ENCODE results near the gene HDAC2.
"Not testable (repeated sequence)": the region's sequence is repeated elsewhere in the genome, so short reads cannot be mapped to it uniquely, and the experiment has no call there.

The HDAC2 gene

DNA sequence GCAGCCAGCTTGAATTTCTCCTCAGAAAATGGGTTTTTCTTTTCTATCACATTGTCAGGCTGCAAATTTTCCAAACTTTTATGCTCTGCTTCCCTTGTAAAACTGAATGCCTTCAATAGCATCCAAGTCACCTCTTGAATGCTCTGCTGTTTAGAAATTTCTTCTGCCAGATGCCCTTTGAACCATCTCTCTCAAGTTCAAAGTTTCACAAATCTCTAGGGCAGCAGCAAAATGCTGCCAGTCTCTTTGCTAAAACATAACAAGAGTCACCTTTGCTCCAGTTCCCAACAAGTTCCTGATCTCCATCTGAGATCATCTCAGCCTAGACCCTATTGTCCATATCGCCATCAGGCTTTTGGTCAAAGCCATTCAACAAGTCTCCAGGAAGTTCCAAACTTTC is 60.7 kb downstream of the HDAC2 start:
- not testable (repeated sequence) for H3K4me3 ChIP-seq (ENCODE audit: low read depth, low read length); H3K9me3 ChIP-seq (ENCODE audit: control insufficient read depth, insufficient read depth, low read depth, low read length); H3K4me1 ChIP-seq (ENCODE audit: control insufficient read depth, insufficient read depth, low read length); H3K36me3 ChIP-seq (ENCODE audit: control insufficient read depth, insufficient read depth, low read length); H3K9ac ChIP-seq (ENCODE audit: low read length); H3K27ac ChIP-seq (ENCODE audit: low read depth, low read length); H3K27me3 ChIP-seq (ENCODE audit: control insufficient read depth, insufficient read depth, low read length)

DNA sequence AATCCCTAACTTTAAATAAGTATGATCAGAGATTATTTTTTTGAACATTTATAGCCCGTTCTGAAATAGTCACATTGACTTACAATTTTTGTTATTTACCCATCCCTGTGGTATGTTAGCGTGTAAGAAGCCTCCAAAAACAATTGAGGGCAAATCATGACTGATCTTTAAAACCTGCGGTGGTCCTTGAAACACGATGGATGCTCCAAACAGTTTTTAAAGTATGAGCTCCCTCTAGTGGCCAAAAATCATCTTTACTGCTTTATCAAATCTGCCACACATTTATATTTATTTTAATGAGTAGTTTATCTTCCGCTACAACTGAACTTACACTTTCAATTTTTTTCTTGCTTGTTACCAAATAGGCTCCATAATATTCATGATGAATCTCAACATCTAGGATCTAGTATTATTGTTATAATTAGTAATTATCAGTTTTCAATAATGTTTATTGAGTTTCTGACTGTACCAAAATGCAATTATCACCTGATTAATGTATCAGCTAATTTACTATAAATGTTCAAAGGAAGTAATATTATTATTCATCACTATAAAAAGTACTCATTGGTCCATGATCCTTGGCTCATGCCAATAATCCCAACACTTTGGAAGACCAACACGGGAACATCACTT is 61.6 kb downstream of the HDAC2 start:
- H3K9ac ChIP-seq (ENCODE audit: low read length) = no peak overlapping the region
- H3K27ac ChIP-seq (ENCODE audit: low read depth, low read length) = no peak overlapping the region
- H3K4me1 ChIP-seq (ENCODE audit: control insufficient read depth, insufficient read depth, low read length) = peaks cover under 1% of the 10 kb centered on the region; the same call in 1 of the 2 replicates
- no peaks in the 10 kb centered on the region for H3K36me3 ChIP-seq (ENCODE audit: control insufficient read depth, insufficient read depth, low read length)
- no peaks in the 10 kb centered on the region for H3K9me3 ChIP-seq (ENCODE audit: control insufficient read depth, insufficient read depth, low read depth, low read length)
- no peak overlapping the region for H3K4me3 ChIP-seq (ENCODE audit: low read depth, low read length)
- no peaks in the 10 kb centered on the region for H3K27me3 ChIP-seq (ENCODE audit: control insufficient read depth, insufficient read depth, low read length)

DNA sequence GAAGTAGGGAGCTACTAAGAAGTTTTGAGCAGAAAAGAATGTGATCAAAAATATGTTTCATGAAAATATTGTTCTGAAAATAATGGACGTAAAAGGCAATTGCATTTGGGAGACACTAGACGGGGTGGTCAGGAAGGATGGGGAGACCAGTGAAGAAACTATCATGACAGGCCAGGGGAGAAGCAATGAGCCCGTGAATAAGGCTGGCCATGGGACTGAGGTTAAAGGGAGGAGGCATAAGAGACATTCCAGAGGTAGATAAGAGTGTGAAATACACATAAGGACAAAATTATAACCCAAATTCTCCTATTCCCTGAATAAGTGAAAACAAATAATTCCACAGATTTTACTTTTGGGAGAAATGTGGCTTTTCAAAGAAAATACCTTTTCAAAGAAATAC is 62.1 kb downstream of the HDAC2 start:
- Histone ChIP-seq H3K9ac (ENCODE audit: low read length) (no peak overlapping the region), H3K9me3 (ENCODE audit: control insufficient read depth, insufficient read depth, low read depth, low read length) (no peaks in the 10 kb centered on the region), H3K4me1 (ENCODE audit: control insufficient read depth, insufficient read depth, low read length) (peaks cover 6% of the 10 kb centered on the region; the same call in 1 of the 2 replicates), H3K4me3 (ENCODE audit: low read depth, low read length) (no peak overlapping the region), H3K27ac (ENCODE audit: low read depth, low read length) (no peak overlapping the region), H3K36me3 (ENCODE audit: control insufficient read depth, insufficient read depth, low read length) (no peaks in the 10 kb centered on the region), H3K27me3 (ENCODE audit: control insufficient read depth, insufficient read depth, low read length) (no peaks in the 10 kb centered on the region)

DNA sequence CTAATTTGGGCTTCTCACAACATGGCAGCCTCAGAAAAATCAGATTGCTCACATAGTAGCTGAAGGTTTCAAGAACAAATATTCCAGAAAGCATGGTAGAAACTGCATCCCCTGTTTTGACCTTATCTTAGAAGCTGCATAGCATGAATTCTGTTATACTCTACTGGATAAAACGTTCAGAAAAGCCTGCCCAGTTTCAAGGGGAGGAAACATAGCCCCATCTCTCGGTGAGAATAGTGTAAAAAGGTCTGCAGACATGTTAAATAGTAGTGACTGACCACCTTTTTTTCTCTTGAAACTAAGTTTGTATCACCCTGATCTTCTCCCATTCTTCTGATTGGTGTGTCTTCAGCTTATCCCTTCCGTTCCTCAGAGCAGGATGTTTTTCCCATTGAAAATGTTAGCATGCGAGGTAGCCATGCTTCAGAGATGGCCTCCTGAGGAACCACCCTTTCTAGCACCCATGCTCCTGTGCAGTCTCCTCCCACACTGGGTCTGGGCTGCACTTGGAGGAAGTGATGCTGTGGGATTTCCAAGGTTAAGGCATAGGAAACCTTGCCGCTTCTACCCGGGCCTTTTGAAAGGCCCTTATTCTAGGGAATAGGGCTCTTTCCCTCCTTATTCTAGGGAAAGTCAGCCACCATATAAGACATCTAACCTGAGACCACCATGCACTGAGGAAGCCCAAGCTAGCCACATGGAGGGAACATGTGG is 63.7 kb downstream of the HDAC2 start:
- H3K27ac ChIP-seq (ENCODE audit: low read depth, low read length) = no peak overlapping the region
- peaks cover 7% of the 10 kb centered on the region; the same call in 1 of the 2 replicates for H3K4me1 ChIP-seq (ENCODE audit: control insufficient read depth, insufficient read depth, low read length)
- H3K36me3 ChIP-seq (ENCODE audit: control insufficient read depth, insufficient read depth, low read length) = no peaks in the 10 kb centered on the region
- H3K9me3 ChIP-seq (ENCODE audit: control insufficient read depth, insufficient read depth, low read depth, low read length) = no peaks in the 10 kb centered on the region
- H3K9ac ChIP-seq (ENCODE audit: low read length) = no peak overlapping the region
- no peak overlapping the region for H3K4me3 ChIP-seq (ENCODE audit: low read depth, low read length)
- H3K27me3 ChIP-seq (ENCODE audit: control insufficient read depth, insufficient read depth, low read length) = no peaks in the 10 kb centered on the region

DNA sequence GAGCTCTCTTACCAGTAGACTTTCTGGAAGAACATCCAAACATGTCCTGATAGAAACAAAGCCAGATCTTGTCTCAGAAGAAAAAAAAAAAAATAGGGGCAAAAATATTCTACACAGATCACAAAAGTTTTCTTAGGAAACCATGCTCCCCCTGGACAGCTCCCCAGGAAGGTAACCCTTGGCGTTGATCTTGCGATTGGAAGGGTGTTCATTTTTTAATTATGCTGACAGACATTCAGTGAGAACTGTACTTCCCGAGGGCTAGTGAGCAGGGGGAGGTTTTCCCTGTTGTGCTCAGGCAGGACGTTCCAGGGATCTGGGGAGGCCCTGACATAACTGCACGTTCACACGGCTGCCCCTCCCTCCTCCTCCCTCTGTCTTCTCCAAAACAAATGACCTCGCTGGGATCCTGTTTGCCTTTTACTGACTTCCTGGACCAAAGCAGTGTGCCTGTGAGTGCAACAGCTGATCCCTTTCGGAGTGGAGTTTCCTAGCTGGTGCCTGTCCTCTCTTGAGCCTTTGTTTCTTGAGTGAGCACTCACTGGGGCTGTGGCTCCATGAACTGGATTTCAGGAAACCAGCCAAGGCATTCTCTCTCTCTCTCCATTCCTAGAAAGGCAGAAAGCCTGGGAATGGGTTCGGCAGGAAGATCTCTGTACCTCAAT is 67.2 kb downstream of the HDAC2 start:
- Histone ChIP-seq H3K27ac (ENCODE audit: low read depth, low read length) (no peak overlapping the region), H3K9ac (ENCODE audit: low read length) (no peak overlapping the region), H3K27me3 (ENCODE audit: control insufficient read depth, insufficient read depth, low read length) (no peaks in the 10 kb centered on the region), H3K4me1 (ENCODE audit: control insufficient read depth, insufficient read depth, low read length) (peaks cover 7% of the 10 kb centered on the region; the same call in 1 of the 2 replicates), H3K9me3 (ENCODE audit: control insufficient read depth, insufficient read depth, low read depth, low read length) (no peaks in the 10 kb centered on the region), H3K36me3 (ENCODE audit: control insufficient read depth, insufficient read depth, low read length) (no peaks in the 10 kb centered on the region), H3K4me3 (ENCODE audit: low read depth, low read length) (no peak overlapping the region)

DNA sequence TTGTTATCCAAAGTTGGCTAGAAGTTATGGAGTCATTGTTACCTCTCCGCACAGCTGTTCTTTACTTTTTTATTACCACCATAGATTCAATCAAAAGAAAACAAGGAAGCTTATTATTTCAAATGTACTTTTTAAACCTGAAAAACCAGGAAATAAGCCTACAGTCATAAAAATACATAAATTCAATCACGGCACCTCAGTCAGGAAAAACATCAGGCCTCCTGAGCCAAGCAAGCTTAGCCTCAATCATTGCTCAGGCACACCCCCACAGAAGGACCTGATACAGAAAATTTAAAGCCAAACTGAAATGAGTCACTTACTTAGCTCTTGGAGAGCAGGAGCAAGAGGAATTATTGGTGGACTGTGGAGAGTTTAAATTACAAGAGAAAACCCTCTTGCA is 69.5 kb downstream of the HDAC2 start:
- H3K36me3 ChIP-seq (ENCODE audit: control insufficient read depth, insufficient read depth, low read length) = no peaks in the 10 kb centered on the region
- H3K27ac ChIP-seq (ENCODE audit: low read depth, low read length) = no peak overlapping the region
- H3K9me3 ChIP-seq (ENCODE audit: control insufficient read depth, insufficient read depth, low read depth, low read length) = peaks cover 4% of the 10 kb centered on the region; the same call in 1 of the 2 replicates
- peaks cover 7% of the 10 kb centered on the region; the same call in 1 of the 2 replicates for H3K4me1 ChIP-seq (ENCODE audit: control insufficient read depth, insufficient read depth, low read length)
- no peak overlapping the region for H3K9ac ChIP-seq (ENCODE audit: low read length)
- no peaks in the 10 kb centered on the region for H3K27me3 ChIP-seq (ENCODE audit: control insufficient read depth, insufficient read depth, low read length)
- no peak overlapping the region for H3K4me3 ChIP-seq (ENCODE audit: low read depth, low read length)

DNA sequence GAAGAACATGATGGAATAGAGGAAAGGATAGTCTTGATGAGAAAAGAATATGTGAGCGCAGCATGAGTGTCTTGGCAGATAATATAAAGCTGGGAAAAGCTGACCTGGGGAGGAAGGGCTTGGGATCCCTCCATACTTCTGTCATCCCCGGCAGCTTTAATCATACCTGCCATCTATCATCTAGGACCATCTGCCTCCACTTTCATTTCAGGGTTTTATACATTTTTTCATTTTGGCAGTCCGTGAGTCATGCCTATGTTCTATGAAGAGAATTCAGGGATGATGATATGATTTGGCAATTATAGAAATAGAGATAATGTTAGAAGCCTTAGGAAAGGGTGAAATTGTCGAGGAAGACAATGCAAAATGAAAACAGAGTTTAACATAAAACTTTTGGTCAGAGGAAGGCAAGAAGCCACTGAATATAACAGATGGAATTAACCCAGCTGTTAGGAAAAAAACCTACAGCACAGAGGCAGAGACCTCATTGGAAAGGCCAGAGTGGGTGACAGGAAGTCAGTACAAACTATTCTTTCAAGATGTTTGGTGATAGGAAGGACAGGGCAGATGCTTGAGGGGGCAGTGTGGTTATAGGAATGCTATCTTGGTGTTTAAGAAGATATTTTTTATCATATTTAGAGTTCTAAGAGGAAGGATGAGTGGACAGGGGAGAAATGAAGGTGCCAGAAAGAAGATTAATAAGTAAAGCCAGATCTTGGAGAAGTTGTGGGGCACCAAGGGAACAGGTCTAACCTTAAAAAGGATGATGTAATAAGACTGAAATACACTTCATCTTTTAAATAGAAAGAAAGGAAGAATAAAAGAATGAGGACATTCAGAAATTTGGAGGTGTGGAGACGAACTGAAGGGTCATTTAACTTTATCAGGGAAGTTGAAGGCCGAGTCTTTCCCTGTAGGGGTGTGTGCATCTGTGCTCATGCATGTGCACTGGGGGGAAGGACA is 76.0 kb downstream of the HDAC2 start:
- H3K4me1 ChIP-seq (ENCODE audit: control insufficient read depth, insufficient read depth, low read length) = no peaks in the 10 kb centered on the region
- no peak overlapping the region for H3K4me3 ChIP-seq (ENCODE audit: low read depth, low read length)
- no peaks in the 10 kb centered on the region for H3K27me3 ChIP-seq (ENCODE audit: control insufficient read depth, insufficient read depth, low read length)
- H3K9me3 ChIP-seq (ENCODE audit: control insufficient read depth, insufficient read depth, low read depth, low read length) = peaks cover 4% of the 10 kb centered on the region; the same call in 1 of the 2 replicates
- no peak overlapping the region for H3K9ac ChIP-seq (ENCODE audit: low read length)
- H3K36me3 ChIP-seq (ENCODE audit: control insufficient read depth, insufficient read depth, low read length) = no peaks in the 10 kb centered on the region
- no peak overlapping the region for H3K27ac ChIP-seq (ENCODE audit: low read depth, low read length)

DNA sequence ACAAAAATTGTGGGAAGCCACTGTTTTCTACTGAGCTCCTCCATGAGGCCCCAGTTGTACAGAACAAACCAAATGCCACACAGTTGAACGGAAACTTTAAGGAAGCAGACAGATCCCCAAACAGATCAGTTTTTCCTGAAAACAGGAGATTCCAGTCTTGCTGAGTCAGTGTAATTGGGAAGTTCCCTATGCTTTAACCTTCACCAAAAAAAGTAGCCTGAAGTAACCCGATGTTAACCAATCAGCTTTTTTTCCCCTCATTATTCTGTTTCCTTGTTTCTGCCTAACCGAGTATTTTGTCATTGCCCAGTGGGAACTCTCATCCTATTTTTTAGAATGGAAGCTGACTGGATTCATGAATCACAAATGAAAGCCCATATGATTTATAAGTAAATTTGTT is 77.1 kb downstream of the HDAC2 start:
- Histone ChIP-seq H3K9me3 (ENCODE audit: control insufficient read depth, insufficient read depth, low read depth, low read length) (peaks cover 4% of the 10 kb centered on the region; the same call in 1 of the 2 replicates), H3K27ac (ENCODE audit: low read depth, low read length) (no peak overlapping the region)

DNA sequence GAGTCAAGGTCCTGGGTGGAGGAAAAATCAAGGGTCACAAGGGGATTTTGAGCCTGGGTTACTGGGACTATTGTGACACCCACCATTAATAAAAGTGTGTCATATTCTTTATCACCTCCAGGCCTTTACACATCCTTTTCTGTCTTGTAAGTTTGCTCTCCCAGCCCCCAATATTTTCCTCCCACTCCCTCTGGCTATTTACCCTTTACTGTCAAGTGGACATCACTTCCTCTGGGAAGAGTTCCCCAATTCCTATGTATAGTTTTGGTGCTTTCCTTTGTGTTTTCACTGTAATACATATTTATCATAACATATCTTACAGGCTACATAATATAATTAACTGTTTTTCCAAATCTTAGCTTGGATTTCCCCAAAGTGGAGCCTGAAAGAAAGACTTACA is 77.5 kb downstream of the HDAC2 start:
- Histone ChIP-seq H3K27ac (ENCODE audit: low read depth, low read length) (no peak overlapping the region), H3K9ac (ENCODE audit: low read length) (no peak overlapping the region), H3K9me3 (ENCODE audit: control insufficient read depth, insufficient read depth, low read depth, low read length) (peaks cover 4% of the 10 kb centered on the region; the same call in 1 of the 2 replicates), H3K36me3 (ENCODE audit: control insufficient read depth, insufficient read depth, low read length) (no peaks in the 10 kb centered on the region), H3K27me3 (ENCODE audit: control insufficient read depth, insufficient read depth, low read length) (no peaks in the 10 kb centered on the region), H3K4me1 (ENCODE audit: control insufficient read depth, insufficient read depth, low read length) (no peaks in the 10 kb centered on the region), H3K4me3 (ENCODE audit: low read depth, low read length) (no peak overlapping the region)

More for the DNA sequence above, 77.1 kb downstream of the HDAC2 start:
- Histone ChIP-seq H3K4me1 (ENCODE audit: control insufficient read depth, insufficient read depth, low read length) (no peaks in the 10 kb centered on the region), H3K9ac (ENCODE audit: low read length) (no peak overlapping the region), H3K27me3 (ENCODE audit: control insufficient read depth, insufficient read depth, low read length) (no peaks in the 10 kb centered on the region), H3K4me3 (ENCODE audit: low read depth, low read length) (no peak overlapping the region), H3K36me3 (ENCODE audit: control insufficient read depth, insufficient read depth, low read length) (no peaks in the 10 kb centered on the region)

DNA sequence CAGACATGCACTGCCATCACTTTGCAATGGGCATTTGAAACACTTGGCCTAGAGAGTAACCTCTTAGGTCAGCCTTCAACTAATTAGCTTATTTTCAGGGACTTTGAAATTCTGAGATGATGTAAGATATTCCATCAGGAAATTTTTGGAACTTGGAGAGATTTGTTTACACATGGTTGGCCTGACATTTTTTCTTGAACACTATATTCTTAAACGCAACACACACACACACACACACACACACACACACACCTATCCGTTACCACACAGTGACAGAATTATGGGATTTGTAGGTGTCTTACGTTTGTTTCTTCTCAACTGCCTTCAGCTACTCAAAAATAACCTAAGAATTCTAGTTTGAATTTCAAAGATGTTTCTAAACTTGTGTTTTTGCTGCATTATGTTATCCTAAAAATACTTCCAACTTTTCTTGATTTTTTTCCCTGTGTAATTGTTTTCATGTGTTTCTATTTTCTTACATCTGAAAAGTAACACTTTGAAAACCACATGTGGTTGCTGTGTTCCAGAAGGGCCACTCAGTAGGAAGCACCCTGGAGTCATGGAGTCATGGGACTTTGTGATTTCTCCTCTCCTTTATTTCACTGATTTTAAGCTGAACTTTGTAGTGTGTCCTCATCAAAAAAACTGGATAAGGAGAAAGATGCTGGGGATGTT is 81.9 kb downstream of the HDAC2 start:
- H3K4me3 ChIP-seq (ENCODE audit: low read depth, low read length) = no peak overlapping the region
- H3K36me3 ChIP-seq (ENCODE audit: control insufficient read depth, insufficient read depth, low read length) = no peaks in the 10 kb centered on the region
- H3K9me3 ChIP-seq (ENCODE audit: control insufficient read depth, insufficient read depth, low read depth, low read length) = no peaks in the 10 kb centered on the region
- H3K9ac ChIP-seq (ENCODE audit: low read length) = no peak overlapping the region
- no peak overlapping the region for H3K27ac ChIP-seq (ENCODE audit: low read depth, low read length)
- no peaks in the 10 kb centered on the region for H3K4me1 ChIP-seq (ENCODE audit: control insufficient read depth, insufficient read depth, low read length)
- H3K27me3 ChIP-seq (ENCODE audit: control insufficient read depth, insufficient read depth, low read length) = no peaks in the 10 kb centered on the region

Measured in HUES6 (cell line).